Rectal smooth muscle tissue (tissue), 1 donor: ENCODE results near the gene GRID1.

ENCODE experiments used
- H3K27ac ChIP-seq: one replicate; pipeline ENCODE4 v1.7.0; 2013; ENCODE audit warnings: low read depth, low read length, inconsistent platforms
- H3K27me3 ChIP-seq: one replicate; pipeline ENCODE4 v1.7.0; 2013; ENCODE audit warnings: low read length; ENCODE audit not compliant: control insufficient read depth, insufficient read depth
- H3K36me3 ChIP-seq: one replicate; pipeline ENCODE4 v1.7.0; 2013; ENCODE audit warnings: low read length; ENCODE audit not compliant: control insufficient read depth, insufficient read depth
- H3K4me1 ChIP-seq: one replicate; pipeline ENCODE4 v1.7.0; 2013; ENCODE audit warnings: low read length; ENCODE audit not compliant: control insufficient read depth, insufficient read depth
- H3K4me3 ChIP-seq: one replicate; pipeline ENCODE4 v1.7.0; 2013; ENCODE audit warnings: low read length
- H3K9ac ChIP-seq: one replicate; pipeline ENCODE4 v1.7.0; 2013; ENCODE audit warnings: low read length

The GRID1 gene

DNA sequence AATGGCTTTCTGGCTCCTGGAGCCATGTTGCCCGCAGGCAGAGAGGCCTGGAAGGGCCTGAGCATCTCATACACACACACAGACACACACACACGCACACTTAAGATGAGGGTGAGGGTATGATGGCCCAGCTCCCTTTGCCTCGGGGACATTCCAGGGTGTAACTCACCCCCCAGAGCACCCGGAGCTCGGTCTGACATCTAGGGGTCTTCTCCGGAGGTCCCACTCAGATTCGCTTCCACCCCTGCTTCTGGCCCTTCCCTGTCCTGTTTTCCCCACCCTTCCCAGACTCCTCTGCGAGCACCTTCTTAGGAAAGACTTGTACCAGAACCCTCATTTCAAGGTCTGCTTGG lies 304.4 kb downstream of the GRID1 start:
- H3K9ac ChIP-seq, result no peak overlapping the region

GRCh38 chr10:86061278-86062197 lies 305.1 kb downstream of the GRID1 start:
- H3K36me3 ChIP-seq, result no peaks in the 10 kb centered on the region
- no peak overlapping the region for H3K4me3 ChIP-seq
- H3K9ac ChIP-seq, result no peak overlapping the region
- H3K27ac ChIP-seq, result no peak overlapping the region
- no peaks in the 10 kb centered on the region for H3K27me3 ChIP-seq
- no peaks in the 10 kb centered on the region for H3K4me1 ChIP-seq

More for the DNA sequence above, 304.4 kb downstream of the GRID1 start:
- H3K4me1 ChIP-seq, result no peaks in the 10 kb centered on the region
- H3K36me3 ChIP-seq, result no peaks in the 10 kb centered on the region
- no peak overlapping the region for H3K4me3 ChIP-seq
- H3K27ac ChIP-seq, result no peak overlapping the region
- no peaks in the 10 kb centered on the region for H3K27me3 ChIP-seq

DNA sequence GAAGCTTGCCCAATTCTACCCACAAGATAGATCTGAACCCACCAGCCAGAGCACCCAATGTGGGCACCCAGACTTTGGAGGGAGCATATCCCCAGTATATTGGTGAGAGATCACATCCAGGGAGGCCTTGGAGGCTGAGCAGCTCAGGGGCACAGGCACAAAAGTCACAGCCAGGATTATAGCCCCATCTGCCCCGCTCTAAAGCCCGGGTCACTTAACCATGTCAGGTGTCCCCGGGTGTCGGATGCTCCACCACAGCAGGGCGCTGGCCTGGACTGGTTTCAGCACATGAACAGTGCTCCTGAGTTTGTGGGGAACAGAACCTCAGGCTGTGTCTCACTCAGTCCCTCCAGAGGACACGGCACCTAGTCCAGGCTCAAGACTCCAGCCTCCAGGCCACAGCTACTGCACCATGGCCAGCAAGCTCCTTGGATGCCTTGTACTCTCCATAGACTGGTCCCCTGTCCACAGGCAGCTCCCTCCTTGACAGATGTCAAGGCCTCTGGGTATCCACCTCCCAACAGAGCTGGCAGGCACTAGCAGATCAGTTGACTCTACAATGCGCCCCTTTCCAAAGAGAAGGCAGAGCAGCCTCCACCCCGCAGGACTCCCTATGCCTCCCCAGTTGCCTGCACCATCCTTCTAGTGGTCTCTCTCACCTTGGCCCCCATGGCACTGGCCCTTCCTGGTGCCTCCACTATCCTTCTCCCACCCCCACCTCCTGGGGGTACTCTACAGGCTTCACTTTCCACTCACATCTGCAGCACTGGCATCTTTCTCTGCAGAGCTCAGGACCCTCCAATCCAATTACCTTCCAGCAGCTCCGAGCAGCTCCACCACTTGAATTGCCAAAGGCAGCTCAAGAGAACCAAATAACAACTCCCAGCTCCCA lies 306.0 kb downstream of the GRID1 start:
- no peaks in the 10 kb centered on the region for H3K27me3 ChIP-seq
- no peak overlapping the region for H3K4me3 ChIP-seq
- no peaks in the 10 kb centered on the region for H3K4me1 ChIP-seq
- H3K36me3 ChIP-seq, result no peaks in the 10 kb centered on the region
- H3K9ac ChIP-seq, result no peak overlapping the region
- no peak overlapping the region for H3K27ac ChIP-seq

GRCh38 chr10:86059892-86060291 lies 306.7 kb downstream of the GRID1 start:
- Histone ChIP-seq H3K36me3 (no peaks in the 10 kb centered on the region), H3K9ac (no peak overlapping the region), H3K4me3 (no peak overlapping the region), H3K27ac (no peak overlapping the region), H3K4me1 (no peaks in the 10 kb centered on the region), H3K27me3 (no peaks in the 10 kb centered on the region)

- H3K27me3 ChIP-seq, result no peaks in the 10 kb centered on the region
- H3K36me3 ChIP-seq, result no peaks in the 10 kb centered on the region
- H3K27ac ChIP-seq, result no peak overlapping the region
- no peaks in the 10 kb centered on the region for H3K4me1 ChIP-seq
- H3K9ac ChIP-seq, result no peak overlapping the region
- H3K4me3 ChIP-seq, result no peak overlapping the region
Observed at GRCh38 chr10:86058964-86059363, 307.6 kb downstream of the GRID1 start.

GRCh38 chr10:86057708-86058107 lies 308.9 kb downstream of the GRID1 start:
- no peak overlapping the region for H3K9ac ChIP-seq
- H3K27ac ChIP-seq, result no peak overlapping the region
- H3K4me1 ChIP-seq, result no peaks in the 10 kb centered on the region
- no peak overlapping the region for H3K4me3 ChIP-seq
- no peaks in the 10 kb centered on the region for H3K36me3 ChIP-seq
- H3K27me3 ChIP-seq, result no peaks in the 10 kb centered on the region

DNA sequence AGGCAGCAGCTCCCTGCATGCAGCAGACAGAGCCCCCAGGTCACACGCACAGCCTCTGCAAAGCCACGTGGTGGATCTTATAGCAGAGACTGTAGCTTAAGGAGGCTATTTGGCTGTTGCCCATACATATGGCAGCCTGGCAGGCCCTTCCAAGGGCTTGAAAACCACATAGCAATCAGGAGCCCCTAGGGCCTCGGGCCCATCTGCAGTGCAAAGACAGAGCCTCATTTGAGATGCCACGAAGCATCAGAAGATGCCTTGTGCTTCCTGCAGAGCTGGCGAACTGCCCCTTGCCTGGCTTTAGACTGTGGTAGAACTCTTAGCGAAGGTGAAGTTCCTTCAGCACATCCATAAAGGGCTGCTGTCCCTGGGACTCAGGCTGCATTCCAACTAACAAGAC lies 309.9 kb downstream of the GRID1 start:
- Histone ChIP-seq H3K9ac (no peak overlapping the region), H3K4me3 (no peak overlapping the region), H3K4me1 (no peaks in the 10 kb centered on the region), H3K27ac (no peak overlapping the region), H3K27me3 (no peaks in the 10 kb centered on the region), H3K36me3 (no peaks in the 10 kb centered on the region)

GRCh38 chr10:86055928-86056327 lies 310.7 kb downstream of the GRID1 start:
- Histone ChIP-seq H3K4me1 (no peaks in the 10 kb centered on the region), H3K9ac (no peak overlapping the region), H3K27ac (no peak overlapping the region), H3K36me3 (no peaks in the 10 kb centered on the region), H3K4me3 (no peak overlapping the region), H3K27me3 (no peaks in the 10 kb centered on the region)

GRCh38 chr10:86053675-86054074 lies 312.9 kb downstream of the GRID1 start:
- no peaks in the 10 kb centered on the region for H3K4me1 ChIP-seq
- H3K4me3 ChIP-seq, result no peak overlapping the region
- H3K9ac ChIP-seq, result no peak overlapping the region
- H3K36me3 ChIP-seq, result no peaks in the 10 kb centered on the region
- H3K27me3 ChIP-seq, result no peaks in the 10 kb centered on the region
- no peak overlapping the region for H3K27ac ChIP-seq

DNA sequence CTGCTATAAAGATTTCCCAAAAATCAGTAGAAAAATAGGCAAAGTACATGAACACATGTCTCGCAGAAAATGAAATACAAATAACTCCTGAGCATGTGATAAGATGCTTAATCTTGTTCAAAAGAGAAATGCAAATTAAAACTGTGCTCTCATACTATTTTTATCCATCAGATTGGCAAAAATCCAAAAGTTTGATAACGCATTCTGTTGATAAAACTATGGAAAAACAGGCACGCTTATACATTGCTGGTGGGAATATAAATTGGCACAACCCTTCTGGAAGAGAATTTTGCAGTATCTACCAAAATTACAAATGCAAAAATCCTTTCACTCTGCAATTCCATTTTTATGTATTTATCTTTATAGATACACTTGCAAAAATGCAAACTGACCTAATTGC lies 315.0 kb downstream of the GRID1 start:
- no peaks in the 10 kb centered on the region for H3K36me3 ChIP-seq
- no peak overlapping the region for H3K4me3 ChIP-seq
- no peak overlapping the region for H3K27ac ChIP-seq
- no peaks in the 10 kb centered on the region for H3K4me1 ChIP-seq
- no peak overlapping the region for H3K9ac ChIP-seq
- H3K27me3 ChIP-seq, result no peaks in the 10 kb centered on the region

GRCh38 chr10:86049442-86049841 lies 317.2 kb downstream of the GRID1 start:
- Histone ChIP-seq H3K27me3 (no peaks in the 10 kb centered on the region), H3K4me1 (no peaks in the 10 kb centered on the region), H3K36me3 (no peaks in the 10 kb centered on the region), H3K27ac (no peak overlapping the region), H3K9ac (no peak overlapping the region), H3K4me3 (no peak overlapping the region)

- H3K4me3 ChIP-seq, result no peak overlapping the region
- H3K4me1 ChIP-seq, result no peaks in the 10 kb centered on the region
- no peaks in the 10 kb centered on the region for H3K27me3 ChIP-seq
- H3K9ac ChIP-seq, result no peak overlapping the region
- H3K27ac ChIP-seq, result no peak overlapping the region
- H3K36me3 ChIP-seq, result no peaks in the 10 kb centered on the region
Observed at GRCh38 chr10:86048973-86049372, 317.6 kb downstream of the GRID1 start.
